ENCODE results near the gene RASGRF2.

Gene RASGRF2

GRCh38 chr5:81209386-81209785 is 249.2 kb downstream of the RASGRF2 start:
- Histone ChIP-seq H3K36me3 (ENCODE audit: control insufficient read depth in 4 of 4, insufficient read depth in 4 of 4, low read length in 3 of 4) (no peaks in the 10 kb centered on the region), H3K4me3 (ENCODE audit: control insufficient read depth in 1 of 7, extremely low read depth in 1 of 7, insufficient read depth in 4 of 7, low read depth in 2 of 7, low read length in 6 of 7) (no peak overlapping the region), H3K4me1 (ENCODE audit: control extremely low read depth in 1 of 4, control insufficient read depth in 4 of 4, insufficient read depth in 4 of 4, low read length in 3 of 4) (no peaks in the 10 kb centered on the region), H3K27me3 (replicated peaks in 2 of 5; ENCODE audit: control insufficient read depth in 4 of 5, insufficient read depth in 5 of 5, low read length in 4 of 5) (no peaks in the 10 kb centered on the region), H3K9me3 (ENCODE audit: control extremely low read depth in 1 of 5, control insufficient read depth in 4 of 5, insufficient read depth in 2 of 5, low read depth in 1 of 5, low read length in 4 of 5) (no peaks in the 10 kb centered on the region), H3K27ac (ENCODE audit: insufficient read depth in 1 of 2, low read depth in 1 of 2, low read length in 2 of 2, poor library complexity in 1 of 2, severe bottlenecking in 2 of 2) (no peak overlapping the region)
- POLR2A ChIA-PET = no interaction called here
- DNase-seq = no peak
- WGBS (ENCODE audit: insufficient coverage) = 93% methylated on average over 4 of the region's 5 CpGs
- CTCF ChIA-PET = interaction anchor here (1.2 kb wide), 1 partner anchor 10 kb away, joined by 4 read pairs; no protein-coding TSS in a partner anchor

GRCh38 chr5:81209869-81210493 is 249.8 kb downstream of the RASGRF2 start:
- Histone ChIP-seq H3K27ac (ENCODE audit: insufficient read depth in 1 of 2, low read depth in 1 of 2, low read length in 2 of 2, poor library complexity in 1 of 2, severe bottlenecking in 2 of 2) (no peak overlapping the region), H3K27me3 (replicated peaks in 2 of 5; ENCODE audit: control insufficient read depth in 4 of 5, insufficient read depth in 5 of 5, low read length in 4 of 5) (no peaks in the 10 kb centered on the region), H3K4me1 (ENCODE audit: control extremely low read depth in 1 of 4, control insufficient read depth in 4 of 4, insufficient read depth in 4 of 4, low read length in 3 of 4) (no peaks in the 10 kb centered on the region), H3K36me3 (ENCODE audit: control insufficient read depth in 4 of 4, insufficient read depth in 4 of 4, low read length in 3 of 4) (no peaks in the 10 kb centered on the region), H3K4me3 (ENCODE audit: control insufficient read depth in 1 of 7, extremely low read depth in 1 of 7, insufficient read depth in 4 of 7, low read depth in 2 of 7, low read length in 6 of 7) (no peak overlapping the region), H3K9me3 (ENCODE audit: control extremely low read depth in 1 of 5, control insufficient read depth in 4 of 5, insufficient read depth in 2 of 5, low read depth in 1 of 5, low read length in 4 of 5) (no peaks in the 10 kb centered on the region)
- 95% methylated on average over 11 of the region's 11 CpGs for WGBS (ENCODE audit: insufficient coverage)
- POLR2A ChIA-PET = no interaction called here
- CTCF ChIA-PET = interaction anchor here (0.6 to 1.2 kb wide), 4 partner anchors 9 to 15 kb away, joined by 3 to 4 read pairs (median 4); no protein-coding TSS in a partner anchor
- no peak for DNase-seq

GRCh38 chr5:81212211-81212751 is 252.1 kb downstream of the RASGRF2 start:
- no peak overlapping the region for H3K4me3 ChIP-seq (ENCODE audit: control insufficient read depth in 1 of 7, extremely low read depth in 1 of 7, insufficient read depth in 4 of 7, low read depth in 2 of 7, low read length in 6 of 7)
- no peaks in the 10 kb centered on the region for H3K36me3 ChIP-seq (ENCODE audit: control insufficient read depth in 4 of 4, insufficient read depth in 4 of 4, low read length in 3 of 4)
- H3K4me1 ChIP-seq (ENCODE audit: control extremely low read depth in 1 of 4, control insufficient read depth in 4 of 4, insufficient read depth in 4 of 4, low read length in 3 of 4) = no peaks in the 10 kb centered on the region
- CTCF ChIA-PET = no interaction called here
- no peak overlapping the region for H3K27ac ChIP-seq (ENCODE audit: insufficient read depth in 1 of 2, low read depth in 1 of 2, low read length in 2 of 2, poor library complexity in 1 of 2, severe bottlenecking in 2 of 2)
- no peak for DNase-seq
- no peaks in the 10 kb centered on the region for H3K27me3 ChIP-seq (replicated peaks in 2 of 5; ENCODE audit: control insufficient read depth in 4 of 5, insufficient read depth in 5 of 5, low read length in 4 of 5)
- POLR2A ChIA-PET = no interaction called here
- 97% methylated on average over 8 of the region's 11 CpGs for WGBS (ENCODE audit: insufficient coverage)
- no peaks in the 10 kb centered on the region for H3K9me3 ChIP-seq (ENCODE audit: control extremely low read depth in 1 of 5, control insufficient read depth in 4 of 5, insufficient read depth in 2 of 5, low read depth in 1 of 5, low read length in 4 of 5)

GRCh38 chr5:81213070-81213469 is 252.9 kb downstream of the RASGRF2 start:
- POLR2A ChIA-PET = no interaction called here
- WGBS (ENCODE audit: insufficient coverage) = 100% methylated on average over 3 of the region's 3 CpGs
- CTCF ChIA-PET = no interaction called here

GRCh38 chr5:81214848-81215247 is 254.7 kb downstream of the RASGRF2 start:
- WGBS (ENCODE audit: insufficient coverage) = 100% methylated on average over 5 of the region's 8 CpGs
- H3K4me1 ChIP-seq (ENCODE audit: control extremely low read depth in 1 of 4, control insufficient read depth in 4 of 4, insufficient read depth in 4 of 4, low read length in 3 of 4) = no peaks in the 10 kb centered on the region
- no peaks in the 10 kb centered on the region for H3K36me3 ChIP-seq (ENCODE audit: control insufficient read depth in 4 of 4, insufficient read depth in 4 of 4, low read length in 3 of 4)
- no peak overlapping the region for H3K4me3 ChIP-seq (ENCODE audit: control insufficient read depth in 1 of 7, extremely low read depth in 1 of 7, insufficient read depth in 4 of 7, low read depth in 2 of 7, low read length in 6 of 7)
- CTCF ChIA-PET = no interaction called here
- H3K27ac ChIP-seq (ENCODE audit: insufficient read depth in 1 of 2, low read depth in 1 of 2, low read length in 2 of 2, poor library complexity in 1 of 2, severe bottlenecking in 2 of 2) = no peak overlapping the region
- H3K27me3 ChIP-seq (replicated peaks in 2 of 5; ENCODE audit: control insufficient read depth in 4 of 5, insufficient read depth in 5 of 5, low read length in 4 of 5) = no peaks in the 10 kb centered on the region
- no peak for DNase-seq
- H3K9me3 ChIP-seq (ENCODE audit: control extremely low read depth in 1 of 5, control insufficient read depth in 4 of 5, insufficient read depth in 2 of 5, low read depth in 1 of 5, low read length in 4 of 5) = no peaks in the 10 kb centered on the region
- POLR2A ChIA-PET = no interaction called here

More at GRCh38 chr5:81213070-81213469, 252.9 kb downstream of the RASGRF2 start:
- no peaks in the 10 kb centered on the region for H3K36me3 ChIP-seq (ENCODE audit: control insufficient read depth in 4 of 4, insufficient read depth in 4 of 4, low read length in 3 of 4)
- no peak for DNase-seq
- H3K9me3 ChIP-seq (ENCODE audit: control extremely low read depth in 1 of 5, control insufficient read depth in 4 of 5, insufficient read depth in 2 of 5, low read depth in 1 of 5, low read length in 4 of 5) = no peaks in the 10 kb centered on the region
- no peak overlapping the region for H3K27ac ChIP-seq (ENCODE audit: insufficient read depth in 1 of 2, low read depth in 1 of 2, low read length in 2 of 2, poor library complexity in 1 of 2, severe bottlenecking in 2 of 2)
- H3K4me3 ChIP-seq (ENCODE audit: control insufficient read depth in 1 of 7, extremely low read depth in 1 of 7, insufficient read depth in 4 of 7, low read depth in 2 of 7, low read length in 6 of 7) = no peak overlapping the region
- H3K4me1 ChIP-seq (ENCODE audit: control extremely low read depth in 1 of 4, control insufficient read depth in 4 of 4, insufficient read depth in 4 of 4, low read length in 3 of 4) = no peaks in the 10 kb centered on the region
- no peaks in the 10 kb centered on the region for H3K27me3 ChIP-seq (replicated peaks in 2 of 5; ENCODE audit: control insufficient read depth in 4 of 5, insufficient read depth in 5 of 5, low read length in 4 of 5)

- H3K4me3 ChIP-seq (ENCODE audit: control insufficient read depth in 1 of 7, extremely low read depth in 1 of 7, insufficient read depth in 4 of 7, low read depth in 2 of 7, low read length in 6 of 7) = no peak overlapping the region
- H3K4me1 ChIP-seq (ENCODE audit: control extremely low read depth in 1 of 4, control insufficient read depth in 4 of 4, insufficient read depth in 4 of 4, low read length in 3 of 4) = no peaks in the 10 kb centered on the region
- no peaks in the 10 kb centered on the region for H3K36me3 ChIP-seq (ENCODE audit: control insufficient read depth in 4 of 4, insufficient read depth in 4 of 4, low read length in 3 of 4)
- ChIA-PET CTCF (no interaction called here), POLR2A (no interaction called here)
- no peak overlapping the region for H3K27ac ChIP-seq (ENCODE audit: insufficient read depth in 1 of 2, low read depth in 1 of 2, low read length in 2 of 2, poor library complexity in 1 of 2, severe bottlenecking in 2 of 2)
- no peaks in the 10 kb centered on the region for H3K27me3 ChIP-seq (replicated peaks in 2 of 5; ENCODE audit: control insufficient read depth in 4 of 5, insufficient read depth in 5 of 5, low read length in 4 of 5)
- no peaks in the 10 kb centered on the region for H3K9me3 ChIP-seq (ENCODE audit: control extremely low read depth in 1 of 5, control insufficient read depth in 4 of 5, insufficient read depth in 2 of 5, low read depth in 1 of 5, low read length in 4 of 5)
- DNase-seq = no peak
- WGBS (ENCODE audit: insufficient coverage) = no CpG with 5 or more reads among the region's 3 CpGs
Measured at GRCh38 chr5:81216152-81216551, 256.0 kb downstream of the RASGRF2 start.

- H3K27me3 ChIP-seq (replicated peaks in 2 of 5; ENCODE audit: control insufficient read depth in 4 of 5, insufficient read depth in 5 of 5, low read length in 4 of 5) = no peaks in the 10 kb centered on the region
- no peak overlapping the region for H3K27ac ChIP-seq (ENCODE audit: insufficient read depth in 1 of 2, low read depth in 1 of 2, low read length in 2 of 2, poor library complexity in 1 of 2, severe bottlenecking in 2 of 2)
- 100% methylated on average over 2 of the region's 3 CpGs for WGBS (ENCODE audit: insufficient coverage)
- POLR2A ChIA-PET = no interaction called here
- no peaks in the 10 kb centered on the region for H3K4me1 ChIP-seq (ENCODE audit: control extremely low read depth in 1 of 4, control insufficient read depth in 4 of 4, insufficient read depth in 4 of 4, low read length in 3 of 4)
- CTCF ChIA-PET = no interaction called here
- H3K9me3 ChIP-seq (ENCODE audit: control extremely low read depth in 1 of 5, control insufficient read depth in 4 of 5, insufficient read depth in 2 of 5, low read depth in 1 of 5, low read length in 4 of 5) = no peaks in the 10 kb centered on the region
- DNase-seq = no peak
- no peaks in the 10 kb centered on the region for H3K36me3 ChIP-seq (ENCODE audit: control insufficient read depth in 4 of 4, insufficient read depth in 4 of 4, low read length in 3 of 4)
- no peak overlapping the region for H3K4me3 ChIP-seq (ENCODE audit: control insufficient read depth in 1 of 7, extremely low read depth in 1 of 7, insufficient read depth in 4 of 7, low read depth in 2 of 7, low read length in 6 of 7)
Measured at GRCh38 chr5:81219389-81219788, 259.2 kb downstream of the RASGRF2 start.
